ENCODE data around the gene NRSN1.
"Not testable (repeated sequence)": the region's sequence is repeated elsewhere in the genome, so short reads cannot be mapped to it uniquely, and the experiment has no call there.

NRSN1 gene

DNA sequence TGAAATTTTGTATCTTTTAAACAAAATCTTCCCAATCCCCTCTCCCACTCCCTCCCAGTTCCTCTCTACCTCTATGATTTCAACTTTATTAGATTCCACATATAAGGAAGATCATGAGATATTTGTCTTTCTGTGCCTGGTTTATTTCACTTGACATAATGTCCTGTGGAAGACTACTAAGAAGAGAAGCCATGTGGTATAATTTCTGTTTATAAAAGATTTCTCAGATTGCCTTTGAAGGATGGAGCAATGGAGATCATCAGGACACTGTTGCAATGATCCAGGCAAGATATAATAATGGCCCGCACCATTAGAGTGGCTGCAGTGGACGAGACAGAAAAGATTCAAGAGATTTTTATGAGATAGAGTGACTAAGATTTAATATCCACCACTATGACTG lies 13.1 kb downstream of the NRSN1 start:
- no peak overlapping the region for H3K4me3 ChIP-seq (ENCODE audit: low read depth, low read length)
- TF ChIP-seq, protein P1, sequence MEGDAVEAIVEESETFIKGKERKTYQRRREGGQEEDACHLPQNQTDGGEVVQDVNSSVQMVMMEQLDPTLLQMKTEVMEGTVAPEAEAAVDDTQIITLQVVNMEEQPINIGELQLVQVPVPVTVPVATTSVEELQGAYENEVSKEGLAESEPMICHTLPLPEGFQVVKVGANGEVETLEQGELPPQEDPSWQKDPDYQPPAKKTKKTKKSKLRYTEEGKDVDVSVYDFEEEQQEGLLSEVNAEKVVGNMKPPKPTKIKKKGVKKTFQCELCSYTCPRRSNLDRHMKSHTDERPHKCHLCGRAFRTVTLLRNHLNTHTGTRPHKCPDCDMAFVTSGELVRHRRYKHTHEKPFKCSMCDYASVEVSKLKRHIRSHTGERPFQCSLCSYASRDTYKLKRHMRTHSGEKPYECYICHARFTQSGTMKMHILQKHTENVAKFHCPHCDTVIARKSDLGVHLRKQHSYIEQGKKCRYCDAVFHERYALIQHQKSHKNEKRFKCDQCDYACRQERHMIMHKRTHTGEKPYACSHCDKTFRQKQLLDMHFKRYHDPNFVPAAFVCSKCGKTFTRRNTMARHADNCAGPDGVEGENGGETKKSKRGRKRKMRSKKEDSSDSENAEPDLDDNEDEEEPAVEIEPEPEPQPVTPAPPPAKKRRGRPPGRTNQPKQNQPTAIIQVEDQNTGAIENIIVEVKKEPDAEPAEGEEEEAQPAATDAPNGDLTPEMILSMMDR (IDR thresholded peaks at IDR 0.05; ENCODE audit: low read depth, low read length) = no peak

DNA sequence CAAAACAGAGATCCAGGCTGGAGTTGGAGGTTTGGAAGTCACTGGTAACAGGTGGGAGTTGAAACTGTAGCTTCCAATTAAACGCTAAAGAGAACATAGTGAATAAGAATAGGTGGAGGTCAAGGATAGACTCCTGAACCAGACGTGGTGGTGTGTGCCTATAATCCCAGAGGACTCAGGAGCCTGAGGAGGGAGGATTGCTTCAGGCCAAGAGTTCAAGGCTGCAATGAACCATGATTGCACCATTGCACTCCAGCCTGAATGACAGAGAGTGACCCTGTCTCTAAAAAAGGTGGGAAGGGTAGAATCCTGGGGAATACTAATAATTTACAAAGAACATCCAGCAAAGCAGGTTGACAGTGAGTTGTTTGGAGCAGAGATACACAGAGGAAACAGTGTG lies 13.6 kb downstream of the NRSN1 start:
- no peak overlapping the region for H3K4me3 ChIP-seq (ENCODE audit: low read depth, low read length)
- TF ChIP-seq, protein P1 (IDR thresholded peaks at IDR 0.05; ENCODE audit: low read depth, low read length) = no peak

DNA sequence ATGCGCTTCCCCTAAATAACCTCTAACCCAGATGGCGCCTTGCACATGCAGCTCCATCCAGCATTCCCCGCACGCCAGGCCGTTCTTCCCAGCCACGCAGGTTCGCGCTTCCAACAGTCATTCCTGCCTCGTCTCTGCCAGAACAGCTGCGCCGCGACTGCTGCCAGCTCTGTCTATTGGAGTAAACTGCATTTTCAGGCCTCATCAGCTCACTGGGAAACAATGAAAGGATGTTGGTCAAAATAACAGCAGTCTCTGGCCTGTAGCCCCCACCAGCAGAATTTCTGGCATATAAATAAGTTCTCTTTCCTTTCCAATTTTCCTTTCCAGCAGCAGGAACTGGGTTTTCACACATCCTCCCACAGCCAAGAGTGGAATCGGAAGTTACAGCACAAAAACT lies 14.6 kb downstream of the NRSN1 start:
- no peak overlapping the region for H3K4me3 ChIP-seq (ENCODE audit: low read depth, low read length)
- TF ChIP-seq, protein P1 (IDR thresholded peaks at IDR 0.05; ENCODE audit: low read depth, low read length) = no peak

DNA sequence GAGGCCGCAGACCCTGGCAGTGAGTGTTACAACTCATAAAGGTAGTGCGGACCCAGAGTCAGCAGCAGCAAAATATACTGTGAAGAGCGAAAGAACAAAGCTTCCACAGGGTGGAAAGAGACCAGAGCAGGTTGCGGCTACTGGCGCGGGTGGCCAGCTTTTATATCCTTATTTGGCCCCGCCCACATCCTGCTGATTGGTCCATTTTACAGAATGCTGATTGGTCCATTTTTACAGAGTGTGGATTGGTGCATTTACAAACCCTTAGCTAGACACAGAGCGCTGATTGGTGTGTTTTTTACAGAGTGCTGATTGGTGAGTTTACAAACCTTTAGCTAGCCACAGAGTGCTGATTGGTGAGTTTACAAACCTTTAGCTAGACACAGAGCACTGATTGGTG lies 16.7 kb downstream of the NRSN1 start:
- H3K4me3 ChIP-seq (ENCODE audit: low read depth, low read length) = not testable (repeated sequence)

DNA sequence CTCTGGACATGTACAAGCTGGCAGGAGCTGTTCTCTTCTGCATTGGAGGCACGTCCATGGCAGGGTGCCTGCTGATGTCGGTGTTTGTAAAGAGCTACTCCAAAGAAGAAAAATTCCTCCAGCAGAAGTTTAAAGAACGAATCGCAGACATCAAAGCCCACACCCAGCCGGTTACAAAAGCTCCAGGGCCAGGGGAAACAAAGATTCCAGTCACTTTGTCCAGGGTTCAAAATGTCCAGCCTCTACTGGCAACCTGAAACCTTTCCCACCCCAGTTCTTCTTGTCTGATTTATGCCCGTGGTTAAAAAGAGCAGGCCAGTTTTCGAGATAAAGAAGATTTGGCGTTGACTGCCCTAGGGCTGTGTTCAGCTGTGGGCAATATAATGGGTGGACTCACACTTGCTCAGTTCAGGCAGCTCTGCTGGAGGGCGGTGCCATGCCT lies 19.7 kb downstream of the NRSN1 start:
- TF ChIP-seq, protein P1 (IDR thresholded peaks at IDR 0.05; ENCODE audit: low read depth, low read length) = no peak
- H3K4me3 ChIP-seq (ENCODE audit: low read depth, low read length) = no peak overlapping the region

DNA sequence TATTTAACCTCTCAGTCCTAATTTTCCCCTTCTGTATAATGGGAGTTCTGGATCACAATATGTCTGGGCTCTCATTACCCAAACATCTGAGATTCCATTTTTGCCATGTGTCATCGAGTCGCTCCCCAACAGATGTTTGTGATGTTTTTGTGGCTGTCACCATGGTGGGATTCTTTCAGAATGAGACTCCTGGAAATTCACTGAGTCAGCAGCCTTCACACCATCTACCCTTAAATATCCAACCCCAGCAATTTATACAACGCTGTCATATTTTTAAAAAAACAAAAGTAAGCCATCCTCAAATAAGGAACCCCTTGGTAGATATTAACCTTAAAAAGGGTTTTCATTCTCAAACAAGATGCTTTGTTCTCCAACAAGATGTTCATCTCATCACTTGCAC lies 20.9 kb downstream of the NRSN1 start:
- TF ChIP-seq, protein P1 (IDR thresholded peaks at IDR 0.05; ENCODE audit: low read depth, low read length) = no peak
- H3K4me3 ChIP-seq (ENCODE audit: low read depth, low read length) = no peak overlapping the region

DNA sequence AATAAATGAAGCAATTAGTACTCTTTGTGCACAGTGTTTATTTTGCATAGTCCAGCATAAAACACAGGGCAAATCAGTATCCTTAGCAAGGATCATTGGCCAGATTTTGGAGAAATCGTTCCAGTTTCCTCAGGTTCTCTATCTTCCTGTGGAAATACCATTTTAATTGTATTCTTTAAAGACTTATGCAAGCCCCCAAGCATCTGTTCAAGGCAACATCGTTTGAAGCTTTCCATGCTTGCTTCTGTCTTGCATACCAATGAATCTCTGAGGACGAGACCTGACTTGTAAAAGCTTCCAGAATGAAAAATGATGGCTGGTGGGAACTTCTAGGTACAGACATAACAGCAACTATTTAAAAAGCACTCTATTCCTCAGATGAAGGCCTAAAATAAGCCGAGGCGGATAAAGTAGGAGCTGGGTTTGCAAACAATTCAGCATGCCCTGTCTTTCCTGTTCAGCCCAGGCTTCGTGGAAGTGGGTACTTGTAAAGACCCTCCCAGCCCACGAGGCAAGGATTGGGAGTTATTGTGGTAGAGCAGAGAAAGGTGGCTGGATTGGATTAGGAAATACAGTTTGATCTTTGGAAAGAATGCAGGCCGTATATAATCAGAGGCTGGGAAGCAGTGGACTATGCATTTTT lies 21.6 kb downstream of the NRSN1 start:
- TF ChIP-seq, protein P1 (IDR thresholded peaks at IDR 0.05; ENCODE audit: low read depth, low read length) = no peak
- no peak overlapping the region for H3K4me3 ChIP-seq (ENCODE audit: low read depth, low read length)

DNA sequence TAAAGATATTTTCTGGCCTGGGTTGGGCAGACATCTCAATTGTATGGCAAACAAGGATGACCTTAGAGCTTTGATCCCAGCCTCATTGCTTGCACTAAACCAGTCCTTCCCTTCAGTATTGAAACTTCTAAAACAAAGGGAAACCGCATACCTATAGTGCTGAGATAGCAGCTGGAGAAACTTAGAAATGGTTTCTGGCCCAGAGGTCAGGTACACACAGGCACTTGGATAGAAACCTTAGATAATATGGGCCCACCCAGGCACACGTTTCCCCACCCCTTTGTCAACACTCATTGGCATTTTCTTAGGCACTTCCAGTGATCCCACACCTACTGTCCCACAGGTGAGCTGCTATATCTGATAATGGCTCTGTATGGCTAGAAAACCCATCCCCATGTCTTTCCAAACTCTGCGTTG lies 22.1 kb downstream of the NRSN1 start:
- H3K4me3 ChIP-seq (ENCODE audit: low read depth, low read length) = no peak overlapping the region
- TF ChIP-seq, protein P1 (IDR thresholded peaks at IDR 0.05; ENCODE audit: low read depth, low read length) = no peak
